Fibroblast of lung (primary cell): ENCODE measurements around the gene MBD4. TPM values are rescaled to one million over a fixed set of nuclear protein-coding genes. Genes with fewer than 3 reads are reported as not detected.
A peak's percentile ranks its signal among the peaks of the same experiment; 100 is the strongest.

Experiments
- DNase-seq, 2 donors: peaks; one replicate each; pipeline versions ENCODE4 v3.0.0 to v3.0.0-alpha.2; 2010; ENCODE audit warnings: low read depth in 2 of 2
- H2AFZ ChIP-seq: 2 replicates; pipeline ENCODE4 v1.5.1; 2012; ENCODE audit warnings: low read length, control low read depth, inconsistent platforms
- H3K27ac ChIP-seq: 2 replicates; pipeline ENCODE4 v1.5.1; 2011; ENCODE audit warnings: low read length, control low read depth; ENCODE audit not compliant: insufficient read depth
- H3K27me3 ChIP-seq: 2 replicates; pipeline ENCODE4 v1.5.1; 2011; ENCODE audit warnings: mild to moderate bottlenecking, low read length; ENCODE audit not compliant: control insufficient read depth, insufficient read depth
- H3K36me3 ChIP-seq: 2 replicates; pipeline ENCODE4 v1.5.1; 2011; ENCODE audit warnings: low read length; ENCODE audit not compliant: control insufficient read depth, insufficient read depth
- H3K4me1 ChIP-seq: 2 replicates; pipeline ENCODE4 v1.5.1; 2011; ENCODE audit warnings: low read length; ENCODE audit not compliant: control insufficient read depth, insufficient read depth; ENCODE audit errors: extremely low read depth
- H3K4me2 ChIP-seq: 2 replicates; pipeline ENCODE4 v1.5.1; 2011; ENCODE audit warnings: low read length, control low read depth; ENCODE audit not compliant: insufficient read depth; ENCODE audit errors: extremely low read depth
- H3K4me3 ChIP-seq, 4 experiments: fragments of 200-600 bp in 1 of 4; sonication (generic) in 1 of 4; replicated peaks in 1 of 4; 2 replicates each; pipeline ENCODE4 v1.5.1; 2011 to 2016; ENCODE audit warnings: low read length in 4 of 4, low read depth in 3 of 4, mild to moderate bottlenecking in 3 of 4, control low read depth in 2 of 4, inconsistent platforms in 1 of 4, mixed read lengths in 1 of 4; ENCODE audit not compliant: insufficient read depth in 1 of 4; ENCODE audit errors: control extremely low read depth in 1 of 4
- H3K79me2 ChIP-seq: 2 replicates; pipeline ENCODE4 v1.5.1; 2012; ENCODE audit warnings: mild to moderate bottlenecking, low read length, inconsistent platforms; ENCODE audit not compliant: control insufficient read depth, insufficient read depth
- H3K9ac ChIP-seq: 2 replicates; pipeline ENCODE4 v1.5.1; 2011; ENCODE audit warnings: mild to moderate bottlenecking, low read length, control low read depth; ENCODE audit not compliant: insufficient read depth
- H3K9me3 ChIP-seq: 2 replicates; pipeline ENCODE4 v1.5.1; 2012; ENCODE audit warnings: low read depth, low read length; ENCODE audit not compliant: control insufficient read depth, insufficient read depth
- H4K20me1 ChIP-seq: 2 replicates; pipeline ENCODE4 v1.5.1; 2011; ENCODE audit warnings: low read length; ENCODE audit not compliant: control insufficient read depth, insufficient read depth; ENCODE audit errors: extremely low read depth
- EZH2 ChIP-seq: IDR thresholded peaks from 2 replicates; pipeline ENCODE4 v1.5.1; 2012; ENCODE audit warnings: low read length, control low read depth, mild to moderate bottlenecking; ENCODE audit errors: missing control alignments
- polyA plus RNA-seq, 2 donors: library from polyadenylated mRNA; depleted of rRNA in 1 of 2; stranded (reverse) in 1 of 2; unstranded in 1 of 2; fragments of >200 nt; gene quantifications; 2 replicates each; pipeline ENCODE4 v1.2.1, GENCODE V29; 2011 to 2012; ENCODE audit warnings: missing spikeins in 1 of 2
- total RNA-seq: library from RNA; depleted of rRNA; stranded (reverse); fragments of >200 nt; gene quantifications from 2 replicates; pipeline ENCODE4 v1.2.1, GENCODE V29; 2014
- TF ChIP-seq, protein P1 (sequence below), 2 donors: IDR thresholded peaks in 1 of 2; conservative IDR thresholded peaks in 1 of 2; 1 replicate in 1 of 2; 2 replicates in 1 of 2; pipeline ENCODE4 v1.5.1; 2011 to 2012; ENCODE audit warnings: low read length in 2 of 2, control low read depth in 1 of 2, inconsistent platforms in 1 of 2, low read depth in 1 of 2, mild to moderate bottlenecking in 1 of 2

The MBD4 gene
- total and polyA plus RNA-seq, 2 donors (not counting 1 experiment from before 2014, with no cell fraction given), result 27.4 to 35.5 TPM

DNA sequence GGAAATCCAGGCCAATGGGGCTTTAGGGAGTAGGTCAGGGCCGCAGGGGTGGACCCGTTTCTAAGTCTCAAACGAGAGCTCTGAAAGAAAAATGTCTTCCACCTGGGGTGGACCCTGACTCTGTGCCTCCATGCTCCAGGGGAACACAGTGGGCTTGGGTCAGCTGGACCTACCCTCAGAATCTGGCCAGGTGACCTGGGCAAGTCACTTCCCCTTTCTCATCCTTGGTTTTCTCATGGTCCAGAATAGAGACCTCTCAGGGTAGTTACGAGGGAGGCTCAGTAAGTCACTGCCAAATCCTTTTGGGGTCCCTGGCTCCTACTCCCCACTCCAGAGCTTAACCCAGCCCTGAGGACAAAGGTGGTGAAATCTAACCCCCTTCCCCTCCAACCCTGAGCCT lies 37.1 kb downstream of the MBD4 start:
- no peak for TF ChIP-seq EZH2
- TF ChIP-seq, protein P1, sequence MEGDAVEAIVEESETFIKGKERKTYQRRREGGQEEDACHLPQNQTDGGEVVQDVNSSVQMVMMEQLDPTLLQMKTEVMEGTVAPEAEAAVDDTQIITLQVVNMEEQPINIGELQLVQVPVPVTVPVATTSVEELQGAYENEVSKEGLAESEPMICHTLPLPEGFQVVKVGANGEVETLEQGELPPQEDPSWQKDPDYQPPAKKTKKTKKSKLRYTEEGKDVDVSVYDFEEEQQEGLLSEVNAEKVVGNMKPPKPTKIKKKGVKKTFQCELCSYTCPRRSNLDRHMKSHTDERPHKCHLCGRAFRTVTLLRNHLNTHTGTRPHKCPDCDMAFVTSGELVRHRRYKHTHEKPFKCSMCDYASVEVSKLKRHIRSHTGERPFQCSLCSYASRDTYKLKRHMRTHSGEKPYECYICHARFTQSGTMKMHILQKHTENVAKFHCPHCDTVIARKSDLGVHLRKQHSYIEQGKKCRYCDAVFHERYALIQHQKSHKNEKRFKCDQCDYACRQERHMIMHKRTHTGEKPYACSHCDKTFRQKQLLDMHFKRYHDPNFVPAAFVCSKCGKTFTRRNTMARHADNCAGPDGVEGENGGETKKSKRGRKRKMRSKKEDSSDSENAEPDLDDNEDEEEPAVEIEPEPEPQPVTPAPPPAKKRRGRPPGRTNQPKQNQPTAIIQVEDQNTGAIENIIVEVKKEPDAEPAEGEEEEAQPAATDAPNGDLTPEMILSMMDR (conservative IDR thresholded peaks at IDR 0.05 in 1 of 2, IDR thresholded peaks at IDR 0.05 in 1 of 2; ENCODE audit: low read depth in 1 of 2, low read length in 2 of 2), result no peak
- H3K9me3 ChIP-seq, result no peaks in the 10 kb centered on the region
- H3K4me1 ChIP-seq, result no peaks in the 10 kb centered on the region
- H3K4me2 ChIP-seq, result no peak overlapping the region
- no peaks in the 10 kb centered on the region for H3K27me3 ChIP-seq
- no peak for DNase-seq
- H3K79me2 ChIP-seq, result peaks cover 16% of the 10 kb centered on the region
- no peak overlapping the region for H2AFZ ChIP-seq
- no peak overlapping the region for H3K4me3 ChIP-seq
- no peak overlapping the region for H3K9ac ChIP-seq
- no peaks in the 10 kb centered on the region for H4K20me1 ChIP-seq
- H3K36me3 ChIP-seq, result no peaks in the 10 kb centered on the region
- no peak overlapping the region for H3K27ac ChIP-seq

DNA sequence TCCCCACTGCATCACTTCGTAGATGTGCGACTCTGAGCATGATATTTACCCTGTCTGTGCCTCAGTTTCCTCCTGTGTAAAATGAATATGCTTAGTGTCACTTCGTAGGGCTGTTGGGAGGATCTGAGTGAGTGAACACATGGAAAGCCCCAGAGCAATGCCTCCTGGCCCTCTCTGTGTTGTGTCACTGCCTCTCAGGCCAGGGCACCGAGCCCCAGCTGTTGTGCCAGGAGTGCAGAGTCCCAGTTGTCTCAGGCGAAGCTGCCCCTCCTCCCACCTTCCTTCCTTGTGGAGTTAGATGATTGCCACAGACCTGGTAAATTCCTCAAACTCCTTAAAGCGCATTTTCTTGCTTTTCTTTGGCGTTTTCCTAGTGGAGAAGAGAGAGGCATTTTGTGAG lies 37.5 kb downstream of the MBD4 start:
- TF ChIP-seq EZH2, result no peak
- TF ChIP-seq, protein P1 (conservative IDR thresholded peaks at IDR 0.05 in 1 of 2, IDR thresholded peaks at IDR 0.05 in 1 of 2; ENCODE audit: low read depth in 1 of 2, low read length in 2 of 2), result no peak
- no peaks in the 10 kb centered on the region for H3K4me1 ChIP-seq

DNA sequence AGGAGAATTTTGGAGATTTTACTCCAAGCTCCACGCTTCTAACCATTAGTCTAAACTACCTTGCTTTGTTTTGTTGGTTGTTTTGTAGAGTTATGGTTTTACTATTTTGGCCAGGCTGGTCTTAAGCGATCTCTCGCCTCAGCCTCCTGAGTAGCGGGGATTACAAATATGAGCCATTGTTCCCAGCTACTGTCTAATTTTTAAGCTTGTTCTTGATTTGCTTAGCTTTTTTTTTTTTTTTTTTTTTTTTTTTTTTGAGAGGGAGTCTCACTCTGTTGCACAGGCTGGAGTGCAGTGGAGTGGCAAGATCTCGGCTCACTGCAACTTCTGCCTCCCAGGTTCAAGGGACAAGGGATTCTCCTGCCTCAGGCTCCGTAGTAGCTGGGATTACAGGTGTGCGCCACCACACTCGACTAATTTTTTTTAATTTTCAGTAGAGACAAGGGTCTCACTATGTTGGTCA lies 39.8 kb downstream of the MBD4 start:
- Histone ChIP-seq H3K27ac (peak overlapping the region; percentile 97), H3K9ac (no peak overlapping the region), H3K36me3 (no peaks in the 10 kb centered on the region), H3K4me3 (peak overlapping the region in 2 of 4 experiments; percentile 32 to 89), H3K79me2 (peaks cover 41% of the 10 kb centered on the region), H3K9me3 (no peaks in the 10 kb centered on the region), H3K4me2 (no peak overlapping the region), H2AFZ (peak overlapping the region; percentile 61), H4K20me1 (no peaks in the 10 kb centered on the region), H3K27me3 (no peaks in the 10 kb centered on the region), H3K4me1 (no peaks in the 10 kb centered on the region)
- DNase-seq, result peak in 1 of 2 donors; percentile 25
- TF ChIP-seq EZH2, result no peak
- TF ChIP-seq, protein P1 (conservative IDR thresholded peaks at IDR 0.05 in 1 of 2, IDR thresholded peaks at IDR 0.05 in 1 of 2; ENCODE audit: low read depth in 1 of 2, low read length in 2 of 2), result no peak

More for the DNA sequence above, 37.5 kb downstream of the MBD4 start:
- H3K9me3 ChIP-seq, result no peaks in the 10 kb centered on the region
- H3K36me3 ChIP-seq, result no peaks in the 10 kb centered on the region
- no peak overlapping the region for H2AFZ ChIP-seq
- DNase-seq, result no peak
- H4K20me1 ChIP-seq, result no peaks in the 10 kb centered on the region
- no peak overlapping the region for H3K4me2 ChIP-seq
- no peak overlapping the region for H3K4me3 ChIP-seq
- H3K79me2 ChIP-seq, result peaks cover 20% of the 10 kb centered on the region
- H3K27ac ChIP-seq, result no peak overlapping the region
- H3K27me3 ChIP-seq, result no peaks in the 10 kb centered on the region
- H3K9ac ChIP-seq, result no peak overlapping the region
